HG03432 (cell line): ENCODE measurements around the gene NR2E1.

Experiments
- ATAC-seq: cut with Tn5 transposase; IDR thresholded peaks from one replicate; pipeline ENCODE4 v1.9.1; 2021; ENCODE audit warnings: mild to moderate bottlenecking, moderate library complexity; ENCODE audit not compliant: unreplicated experiment

The NR2E1 gene

GRCh38 chr6:108170332-108171290 lies 4.8 kb downstream of the NR2E1 start:
- ATAC-seq = no peak

GRCh38 chr6:108171291-108171917 lies 5.6 kb downstream of the NR2E1 start:
- no peak for ATAC-seq

GRCh38 chr6:108171918-108172516 lies 6.2 kb downstream of the NR2E1 start:
- no peak for ATAC-seq

GRCh38 chr6:108174371-108175175 lies 8.8 kb downstream of the NR2E1 start:
- no peak for ATAC-seq

GRCh38 chr6:108175176-108175591 lies 9.4 kb downstream of the NR2E1 start:
- ATAC-seq = no peak

GRCh38 chr6:108175592-108176279 lies 9.9 kb downstream of the NR2E1 start:
- ATAC-seq = no peak

GRCh38 chr6:108176281-108177089 lies 10.7 kb downstream of the NR2E1 start:
- ATAC-seq = no peak

GRCh38 chr6:108179741-108180140 lies 13.9 kb downstream of the NR2E1 start:
- ATAC-seq = no peak

- ATAC-seq = no peak
These were observed 14.4 kb downstream of the NR2E1 start for GRCh38 chr6:108180266-108180665.

- ATAC-seq = no peak
These were observed 15.0 kb downstream of the NR2E1 start for GRCh38 chr6:108180776-108181175.

- no peak for ATAC-seq
These were observed 20.4 kb downstream of the NR2E1 start for GRCh38 chr6:108186226-108186625.

- no peak for ATAC-seq
These were observed 21.7 kb downstream of the NR2E1 start for GRCh38 chr6:108187519-108187918.

GRCh38 chr6:108193131-108193530 lies 27.3 kb downstream of the NR2E1 start:
- no peak for ATAC-seq

GRCh38 chr6:108193835-108194234 lies 28.0 kb downstream of the NR2E1 start:
- ATAC-seq = no peak

GRCh38 chr6:108194503-108194902 lies 28.7 kb downstream of the NR2E1 start:
- ATAC-seq = no peak

- no peak for ATAC-seq
These were observed 29.4 kb downstream of the NR2E1 start for GRCh38 chr6:108195209-108195608.

GRCh38 chr6:108198761-108199498 lies 33.1 kb downstream of the NR2E1 start:
- no peak for ATAC-seq

- ATAC-seq = no peak
These were observed 34.4 kb downstream of the NR2E1 start for GRCh38 chr6:108200186-108200585.

GRCh38 chr6:108200631-108201030 lies 34.8 kb downstream of the NR2E1 start:
- ATAC-seq = no peak
